Right lobe of liver (tissue), 6 donors: ENCODE data around the gene COL18A1. TPM values are rescaled to one million over a fixed set of nuclear protein-coding genes. Genes with fewer than 3 reads are reported as not detected.
A peak's percentile ranks its signal among the peaks of the same experiment; 100 is the strongest.

Experiments used
- ATAC-seq, 4 donors: fragments of 200-7000 bp; cut with Tn5 transposase; one replicate each; pipeline ENCODE4 v1.9.1; 2020; ENCODE audit warnings: mild to moderate bottlenecking in 4 of 4, moderate library complexity in 4 of 4
- DNase-seq, 3 donors: peaks; one replicate each; pipeline ENCODE4 v3.0.0-alpha.2; 2020
- H3K27ac ChIP-seq, 3 donors: fragments of 200-600 bp; one replicate each; pipeline ENCODE4 v1.8.0; 2022
- H3K27me3 ChIP-seq, 2 donors: fragments of 200-600 bp; one replicate each; pipeline ENCODE4 v1.8.0; 2022
- H3K36me3 ChIP-seq, 4 donors: fragments of 200-600 bp; sonication (generic) in 1 of 4; one replicate each; pipeline versions ENCODE4 v1.5.1 to v1.8.0; 2017 to 2022; ENCODE audit warnings: control low read depth in 1 of 4
- H3K4me1 ChIP-seq, 4 donors: fragments of 200-600 bp; sonication (generic) in 1 of 4; one replicate each; pipeline versions ENCODE4 v1.5.1 to v1.8.0; 2017 to 2022; ENCODE audit warnings: control low read depth in 1 of 4
- H3K4me3 ChIP-seq, 3 donors: fragments of 200-600 bp; one replicate each; pipeline ENCODE4 v1.8.0; 2022
- H3K9me3 ChIP-seq, 4 donors: fragments of 200-600 bp; sonication (generic) in 1 of 4; one replicate each; pipeline versions ENCODE4 v1.5.1 to v1.8.0; 2017 to 2022; ENCODE audit warnings: control low read depth in 1 of 4
- CTCF ChIP-seq, 4 donors: fragments of 200-600 bp in 3 of 4; fragments of 450-650 bp in 1 of 4; IDR thresholded peaks; one replicate each; pipeline versions ENCODE4 v1.5.1 to v1.8.0; 2016 to 2022; ENCODE audit warnings: antibody characterized with exemption in 4 of 4, mild to moderate bottlenecking in 2 of 4
- POLR2A ChIP-seq: fragments of 450-650 bp; IDR thresholded peaks from one replicate; pipeline ENCODE4 v1.6.1; 2017; ENCODE audit warnings: antibody characterized with exemption, mild to moderate bottlenecking
- WGBS: methylation state at CpG from one replicate; pipeline ENCODE4 v1.1.6; 2018; ENCODE audit warnings: low coverage, low lambda C conversion rate; ENCODE audit not compliant: insufficient coverage; ENCODE audit errors: missing lambda C conversion rate; 5-methylcytosine and 5-hydroxymethylcytosine counted together
- intact Hi-C, 2 donors: fragments of 100-400 bp; cut with DNase I; formaldehyde crosslinking; loops; one replicate each; pipeline versions ENCODE4 v1.11.2 to v1.14.1; 2022
- total RNA-seq, 6 experiments: library from RNA; depleted of rRNA in 2 of 6; stranded (reverse); fragments of >200 nt in 2 of 6; fragmentation: NEBNext Ultra II Directional in 3 of 6; extraction: Animal tissue kit (Norgen Biotek cat#: 25700) in 3 of 6; gene quantifications; one replicate each; pipeline versions ENCODE4 v1.1.0 to v1.2.4, GENCODE V29; 2016 to 2023
- donor health status: DM: no; HTN: yes; CAD: no.
- donor health status: DM: no; HTN: no; CAD: no.
- donor health status: DM: no; HTN: no; CAD: no.
- donor health status: DM: no; HTN: yes; CAD: no.
- donor health status: DM: no; HTN: yes; CAD: no.

Gene COL18A1
- total RNA-seq, 6 experiments from 2014 or later = 261 to 487 (median 297) TPM

GRCh38 chr21:45555251-45555556, 150.2 kb downstream of the COL18A1 start:
- ATAC-seq (no peak), DNase-seq (no peak)
- no peaks in the 10 kb centered on the region for H3K36me3 ChIP-seq
- intact Hi-C loops = loop anchor here (5.0 kb wide), 2 partner anchors 42 to 267 kb away; no protein-coding TSS in a partner anchor
- peak overlapping the region; percentile 56 to 68 (median 60) for H3K4me3 ChIP-seq
- H3K4me1 ChIP-seq = peaks cover 0 to 8% (median 4%) of the 10 kb centered on the region in 4 donors
- TF ChIP-seq CTCF (IDR thresholded peaks at IDR 0.05) (no peak), POLR2A (no peak)
- no peaks in the 10 kb centered on the region for H3K27me3 ChIP-seq
- H3K9me3 ChIP-seq = no peaks in the 10 kb centered on the region
- H3K27ac ChIP-seq = peak overlapping the region; percentile 74 to 93 (median 86)
- WGBS = 4% methylated on average over 13 of the region's 34 CpGs

GRCh38 chr21:45555557-45556301, 150.8 kb downstream of the COL18A1 start:
- ATAC-seq (peak; percentile 85 to 86 (median 85)), DNase-seq (peak; percentile 87 to 91 (median 90))
- Histone ChIP-seq H3K27me3 (no peaks in the 10 kb centered on the region), H3K4me3 (peak overlapping the region; percentile 56 to 68 (median 60)), H3K9me3 (no peaks in the 10 kb centered on the region), H3K4me1 (peaks cover 0 to 8% (median 4%) of the 10 kb centered on the region in 4 donors), H3K27ac (peak overlapping the region; percentile 74 to 93 (median 86)), H3K36me3 (no peaks in the 10 kb centered on the region)
- WGBS = 0% methylated on average over 14 of the region's 62 CpGs
- intact Hi-C loops = loop anchor here (5.0 kb wide), 2 partner anchors 42 to 267 kb away; no protein-coding TSS in a partner anchor
- TF ChIP-seq POLR2A (peak; percentile 69), CTCF (IDR thresholded peaks at IDR 0.05) (peak; percentile 81 to 95 (median 88))

GRCh38 chr21:45556302-45556644, 151.3 kb downstream of the COL18A1 start:
- ATAC-seq (no peak), DNase-seq (no peak)
- WGBS = 24% methylated on average over 11 of the region's 12 CpGs
- Histone ChIP-seq H3K27ac (peak overlapping the region; percentile 74 to 93 (median 86)), H3K36me3 (no peaks in the 10 kb centered on the region), H3K4me1 (peaks cover 0 to 8% (median 4%) of the 10 kb centered on the region in 4 donors), H3K27me3 (no peaks in the 10 kb centered on the region), H3K4me3 (peak overlapping the region; percentile 56 to 68 (median 60)), H3K9me3 (no peaks in the 10 kb centered on the region)
- TF ChIP-seq POLR2A = no peak
- peak in 1 of 4 donors; percentile 2 for TF ChIP-seq CTCF (IDR thresholded peaks at IDR 0.05)
- intact Hi-C loops = loop anchor here (5.0 kb wide), 2 partner anchors 41 to 266 kb away; no protein-coding TSS in a partner anchor

- intact Hi-C loops = loop anchor here (5.0 kb wide), 2 partner anchors 40 to 265 kb away; no protein-coding TSS in a partner anchor
- Histone ChIP-seq H3K36me3 (no peaks in the 10 kb centered on the region), H3K4me1 (peaks cover 0 to 8% (median 4%) of the 10 kb centered on the region in 4 donors), H3K4me3 (peak overlapping the region in 1 of 3 donors; percentile 60), H3K9me3 (no peaks in the 10 kb centered on the region), H3K27ac (peak overlapping the region in 1 of 3 donors; percentile 93), H3K27me3 (no peaks in the 10 kb centered on the region)
- TF ChIP-seq POLR2A (no peak), CTCF (IDR thresholded peaks at IDR 0.05) (no peak)
- peak; percentile 37 to 66 (median 65) for ATAC-seq
- DNase-seq = peak; percentile 66 to 93 (median 90)
- WGBS = 58% methylated on average over 2 of the region's 33 CpGs
These were observed 152.0 kb downstream of the COL18A1 start for GRCh38 chr21:45556645-45557615.
